Erythroblast (primary cell): ENCODE data around the gene RPS6KA5.
"Not testable (repeated sequence)": the region's sequence is repeated elsewhere in the genome, so short reads cannot be mapped to it uniquely, and the experiment has no call there.

Source experiments
- DNase-seq, 2 experiments: peaks; one replicate each; lab custom pipeline; 2025; lab: John Stamatoyannopoulos, UW
- GATA1 ChIP-seq: IDR thresholded peaks from 2 replicates; pipeline ENCODE4 v1.6.1; 2011; ENCODE audit warnings: low read depth, mild to moderate bottlenecking, control low read depth, low read length, moderate library complexity
- POLR2A ChIP-seq: IDR thresholded peaks from 2 replicates; pipeline ENCODE4 v1.6.1; 2011; ENCODE audit warnings: mild to moderate bottlenecking, low read length

The RPS6KA5 gene

GRCh38 chr14:91005716-91006115 is 54.7 kb downstream of the RPS6KA5 start:
- no peak for DNase-seq
- TF ChIP-seq POLR2A (no peak), GATA1 (no peak)

DNA sequence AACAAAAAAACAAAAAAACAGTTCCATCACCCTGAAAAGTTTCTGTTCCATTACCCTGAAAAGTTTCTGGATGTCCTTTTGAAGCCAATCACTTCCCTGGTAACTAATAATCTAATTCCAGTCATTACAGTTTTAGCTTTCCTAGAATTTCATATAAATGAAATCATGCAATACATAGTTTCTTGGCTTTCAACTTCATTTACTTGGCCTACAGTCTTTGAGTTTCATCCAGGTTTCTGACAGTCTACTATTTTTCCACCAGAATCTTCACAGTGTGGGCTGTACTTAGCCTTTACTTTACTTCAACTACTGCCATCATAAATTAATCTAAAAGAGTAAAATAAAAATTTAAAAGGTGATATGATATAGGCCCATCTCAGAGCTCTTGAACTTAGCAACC is 55.5 kb downstream of the RPS6KA5 start:
- TF ChIP-seq POLR2A: no peak
- no peak for TF ChIP-seq GATA1
- DNase-seq: no peak

DNA sequence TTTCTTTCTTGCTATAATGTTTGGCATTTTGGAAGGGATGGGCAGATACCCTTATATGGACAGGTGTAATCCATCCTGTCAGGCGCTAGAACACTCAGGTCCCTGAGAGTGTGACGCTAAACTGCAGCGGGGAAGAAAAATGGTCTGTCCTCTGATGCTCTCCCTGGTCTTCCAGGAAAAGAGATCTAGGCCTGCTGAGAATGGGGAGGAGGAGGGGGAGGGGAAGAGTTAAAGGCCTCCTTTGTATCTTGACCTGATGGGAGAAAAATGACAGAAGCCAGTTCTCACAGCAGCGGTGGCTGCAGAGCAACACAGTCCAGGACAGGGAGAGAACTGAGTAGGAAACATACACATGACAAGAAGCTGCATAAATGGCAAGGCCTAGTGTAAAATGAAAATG is 61.1 kb downstream of the RPS6KA5 start:
- DNase-seq: no peak
- TF ChIP-seq POLR2A (no peak), GATA1 (no peak)

GRCh38 chr14:90996967-90997366 is 63.5 kb downstream of the RPS6KA5 start:
- no peak for DNase-seq
- TF ChIP-seq GATA1: no peak
- no peak for TF ChIP-seq POLR2A

- DNase-seq: no peak
- no peak for TF ChIP-seq POLR2A
- no peak for TF ChIP-seq GATA1
These were observed 64.7 kb downstream of the RPS6KA5 start for GRCh38 chr14:90995785-90996184.

- no peak for DNase-seq
- TF ChIP-seq POLR2A (no peak), GATA1 (no peak)
These were observed 66.6 kb downstream of the RPS6KA5 start for GRCh38 chr14:90993792-90994191.

- TF ChIP-seq POLR2A: no peak
- no peak for TF ChIP-seq GATA1
- DNase-seq: no peak
These were observed 68.6 kb downstream of the RPS6KA5 start for GRCh38 chr14:90991690-90992443.

DNA sequence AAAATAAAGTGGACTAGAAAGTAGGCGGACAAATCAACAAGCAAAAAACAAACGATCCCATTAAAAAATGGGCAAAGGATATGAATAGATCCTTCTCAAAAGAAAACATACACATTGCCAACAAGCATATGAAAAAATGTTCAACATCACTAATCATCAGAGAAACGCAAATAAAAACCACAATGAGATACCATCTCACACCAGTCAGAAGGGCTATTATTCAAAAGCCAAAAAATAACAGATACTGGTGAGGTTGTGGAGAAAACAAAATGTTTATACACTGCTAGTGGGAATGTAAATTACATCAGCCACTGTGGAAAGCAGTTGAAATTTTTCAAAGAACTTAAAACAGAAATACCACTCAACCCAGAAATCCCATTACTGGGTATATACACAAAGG is 70.3 kb downstream of the RPS6KA5 start:
- no peak for DNase-seq
- TF ChIP-seq POLR2A (no peak), GATA1 (no peak)

DNA sequence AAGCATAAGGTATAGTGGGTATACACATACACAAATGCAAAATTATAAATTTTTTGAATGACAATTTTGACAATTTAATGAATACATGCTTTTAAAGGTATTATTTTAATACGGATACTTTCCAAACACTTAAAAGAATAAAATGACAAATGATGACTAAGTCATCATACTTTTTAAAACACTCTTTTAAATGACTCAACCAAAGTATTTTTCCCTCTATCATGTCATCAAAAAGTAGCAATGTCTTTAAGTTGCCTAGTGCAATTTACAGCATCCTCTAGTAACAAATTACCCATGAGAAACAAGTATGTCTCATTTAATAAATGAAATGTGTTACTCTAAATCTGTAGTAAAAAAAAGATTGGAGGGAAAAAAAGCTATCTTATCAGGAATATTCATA is 73.3 kb downstream of the RPS6KA5 start:
- no peak for DNase-seq
- TF ChIP-seq POLR2A (no peak), GATA1 (no peak)

GRCh38 chr14:90986510-90986909 is 73.9 kb downstream of the RPS6KA5 start:
- no peak for DNase-seq
- no peak for TF ChIP-seq POLR2A
- TF ChIP-seq GATA1: no peak

DNA sequence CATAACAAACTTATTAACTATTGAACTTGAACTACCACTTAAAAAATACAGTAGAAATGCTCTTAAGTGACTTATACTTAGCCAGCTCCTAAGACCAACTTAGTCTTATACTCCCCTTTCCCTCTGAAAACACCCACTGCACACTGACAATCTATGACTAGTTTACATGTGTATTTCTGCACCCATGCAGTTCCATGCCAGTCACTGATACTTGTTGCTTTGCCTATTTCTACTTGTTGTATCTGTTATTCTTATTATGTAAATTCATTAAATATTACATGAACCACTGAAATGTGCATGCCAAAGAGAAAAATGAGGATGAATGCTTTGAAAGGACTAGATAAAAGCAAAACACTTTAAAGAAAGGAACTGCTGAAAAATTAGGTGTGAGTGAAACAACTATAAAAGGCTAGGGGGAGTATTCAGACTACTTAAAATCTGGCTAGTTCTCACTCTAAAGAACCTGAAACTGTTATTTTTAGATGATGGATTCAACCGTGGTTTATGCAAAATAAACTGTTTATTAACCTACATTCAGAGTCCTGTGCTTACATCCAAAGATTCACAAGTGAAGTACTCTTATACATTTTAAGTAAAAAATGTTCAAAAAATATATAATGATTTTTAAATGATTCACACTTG is 74.7 kb downstream of the RPS6KA5 start:
- TF ChIP-seq POLR2A (no peak), GATA1 (no peak)
- no peak for DNase-seq

GRCh38 chr14:90983560-90983959 is 76.9 kb downstream of the RPS6KA5 start:
- TF ChIP-seq POLR2A: no peak
- no peak for TF ChIP-seq GATA1
- DNase-seq: no peak

GRCh38 chr14:90981636-90982035 is 78.8 kb downstream of the RPS6KA5 start:
- DNase-seq: no peak
- no peak for TF ChIP-seq GATA1
- no peak for TF ChIP-seq POLR2A

- DNase-seq: not testable (repeated sequence)
These were observed 79.8 kb downstream of the RPS6KA5 start for GRCh38 chr14:90980636-90981035.

DNA sequence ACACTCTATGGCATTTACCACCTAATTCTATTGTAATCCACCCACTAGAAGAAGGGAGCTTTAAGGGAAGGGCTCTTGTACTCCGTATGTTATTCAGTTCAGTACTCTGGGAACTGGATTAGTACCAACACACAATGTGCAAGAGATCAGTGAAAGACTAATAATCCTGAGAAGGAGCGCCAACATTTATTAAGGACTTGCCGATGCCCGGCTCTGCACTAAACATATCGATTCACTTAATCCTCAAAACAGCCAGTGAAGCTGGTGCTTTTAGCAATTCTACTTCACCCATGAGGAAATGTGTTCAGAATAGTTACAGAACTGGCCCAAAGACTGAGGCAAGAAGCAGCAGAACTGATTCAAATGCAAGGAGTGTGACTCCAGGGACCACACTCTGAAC is 80.9 kb downstream of the RPS6KA5 start:
- TF ChIP-seq GATA1: no peak
- no peak for DNase-seq
